Measurements from ENCODE around the gene TMEM154.

DNA sequence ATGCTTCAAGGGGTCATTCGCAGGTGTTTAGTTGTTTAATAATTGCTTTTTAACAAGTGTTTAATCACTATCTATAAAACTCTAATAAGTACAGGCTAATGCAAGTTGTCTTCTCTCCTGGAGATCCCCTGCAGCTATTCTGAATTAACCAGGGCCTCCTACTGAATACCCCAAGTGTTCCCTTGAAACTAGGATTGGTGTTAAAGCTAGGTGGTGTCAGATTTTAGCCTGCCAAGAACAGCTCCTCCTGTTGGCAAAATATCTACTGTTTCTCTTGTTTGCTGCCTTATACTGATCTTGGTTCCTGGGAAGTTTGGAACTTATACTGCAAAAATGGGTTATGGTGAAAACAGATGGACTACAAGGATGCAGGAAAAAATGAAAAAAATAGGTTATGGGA, 26.1 kb upstream of the TMEM154 start:
- no peak for TF ChIP-seq CTCF (IDR thresholded peaks at IDR 0.05)
- TF ChIP-seq POLR2A (IDR thresholded peaks at IDR 0.05), result no peak
